Ascending aorta (tissue), 2 donors: ENCODE data around the gene DGCR2. TPM values are rescaled to one million over a fixed set of nuclear protein-coding genes. Genes with fewer than 3 reads are reported as not detected.
"Not testable (repeated sequence)": the region's sequence is repeated elsewhere in the genome, so short reads cannot be mapped to it uniquely, and the experiment has no call there.

Source experiments
- DNase-seq, 2 donors: peaks; one replicate each; pipeline ENCODE4 v3.0.0-alpha.2; 2019; ENCODE audit warnings: low spot score in 2 of 2
- H3K27ac ChIP-seq, 2 donors: fragments of 200-600 bp; sonication (generic); one replicate each; pipeline ENCODE4 v1.5.1; 2016 to 2017; ENCODE audit warnings: mild to moderate bottlenecking in 1 of 2
- H3K27me3 ChIP-seq: fragments of 200-600 bp; sonication (generic); one replicate; pipeline ENCODE4 v1.5.1; 2017
- H3K36me3 ChIP-seq, 2 donors: fragments of 200-600 bp; sonication (generic); one replicate each; pipeline ENCODE4 v1.5.1; 2016
- H3K4me1 ChIP-seq, 2 donors: fragments of 200-600 bp; sonication (generic); one replicate each; pipeline ENCODE4 v1.5.1; 2016 to 2017; ENCODE audit warnings: mild to moderate bottlenecking in 1 of 2
- H3K4me3 ChIP-seq, 2 donors: fragments of 200-600 bp; sonication (generic); one replicate each; pipeline ENCODE4 v1.5.1; 2016 to 2017; ENCODE audit warnings: mild to moderate bottlenecking in 1 of 2
- H3K9me3 ChIP-seq, 2 donors: fragments of 200-600 bp; sonication (generic); one replicate each; pipeline ENCODE4 v1.5.1; 2016
- CTCF ChIP-seq, 3 experiments: fragments of 200-600 bp in 2 of 3; fragments of 450-650 bp in 1 of 3; sonication (generic) in 2 of 3; IDR thresholded peaks; one replicate each; pipeline ENCODE4 v1.5.1; 2016 to 2019; ENCODE audit warnings: antibody characterized with exemption in 3 of 3, mild to moderate bottlenecking in 1 of 3, moderate library complexity in 1 of 3
- intact Hi-C: fragments of 100-400 bp; cut with DNase I; formaldehyde crosslinking; loops from one replicate; pipeline ENCODE4 v1.15.1; 2023
- total RNA-seq: library from RNA; depleted of rRNA; stranded (reverse); fragments of >200 nt; gene quantifications from one replicate; pipeline ENCODE4 v1.1.0, GENCODE V29; 2016

DGCR2 gene
- total RNA-seq, 1 donor from 2014 or later, result 34.7 TPM

- intact Hi-C loops, result no loop called here
- H3K27ac ChIP-seq, result no peak overlapping the region
- H3K36me3 ChIP-seq, result no peaks in the 10 kb centered on the region
- no peaks in the 10 kb centered on the region for H3K9me3 ChIP-seq
- DNase-seq, result no peak
- no peak overlapping the region for H3K4me3 ChIP-seq
- no peaks in the 10 kb centered on the region for H3K27me3 ChIP-seq
- no peaks in the 10 kb centered on the region for H3K4me1 ChIP-seq
- no peak for TF ChIP-seq CTCF (IDR thresholded peaks at IDR 0.05)
Observed at GRCh38 chr22:19004471-19004870, 117.7 kb downstream of the DGCR2 start.

GRCh38 chr22:19003508-19003907 lies 118.7 kb downstream of the DGCR2 start:
- Histone ChIP-seq H3K27me3 (no peaks in the 10 kb centered on the region), H3K4me3 (no peak overlapping the region), H3K27ac (no peak overlapping the region), H3K4me1 (no peaks in the 10 kb centered on the region), H3K9me3 (no peaks in the 10 kb centered on the region), H3K36me3 (no peaks in the 10 kb centered on the region)
- intact Hi-C loops, result no loop called here
- no peak for TF ChIP-seq CTCF (IDR thresholded peaks at IDR 0.05)
- no peak for DNase-seq

- H3K4me1 ChIP-seq, result no peaks in the 10 kb centered on the region
- no peaks in the 10 kb centered on the region for H3K9me3 ChIP-seq
- no peak for TF ChIP-seq CTCF (IDR thresholded peaks at IDR 0.05)
- no peaks in the 10 kb centered on the region for H3K36me3 ChIP-seq
- no peaks in the 10 kb centered on the region for H3K27me3 ChIP-seq
- H3K27ac ChIP-seq, result no peak overlapping the region
- H3K4me3 ChIP-seq, result no peak overlapping the region
- intact Hi-C loops, result no loop called here
- DNase-seq, result no peak
Observed at GRCh38 chr22:19002684-19003038, 119.6 kb downstream of the DGCR2 start.

- Histone ChIP-seq H3K36me3 (no peaks in the 10 kb centered on the region), H3K27ac (no peak overlapping the region), H3K27me3 (no peaks in the 10 kb centered on the region), H3K4me1 (no peaks in the 10 kb centered on the region), H3K9me3 (no peaks in the 10 kb centered on the region), H3K4me3 (no peak overlapping the region)
- DNase-seq, result no peak
- intact Hi-C loops, result no loop called here
- TF ChIP-seq CTCF (IDR thresholded peaks at IDR 0.05), result no peak
Observed at GRCh38 chr22:19001204-19001603, 121.0 kb downstream of the DGCR2 start.

- DNase-seq, intact Hi-C loops, H3K27ac ChIP-seq, H3K9me3 ChIP-seq, H3K36me3 ChIP-seq, H3K4me1 ChIP-seq, H3K27me3 ChIP-seq, H3K4me3 ChIP-seq: not testable (repeated sequence)
Observed at GRCh38 chr22:19000106-19000505, 122.1 kb downstream of the DGCR2 start.

- no peak for DNase-seq
- H3K9me3 ChIP-seq, result no peaks in the 10 kb centered on the region
- H3K4me1 ChIP-seq, result no peaks in the 10 kb centered on the region
- H3K27ac ChIP-seq, result no peak overlapping the region
- H3K27me3 ChIP-seq, result no peaks in the 10 kb centered on the region
- intact Hi-C loops, result no loop called here
- no peak for TF ChIP-seq CTCF (IDR thresholded peaks at IDR 0.05)
- no peaks in the 10 kb centered on the region for H3K36me3 ChIP-seq
- no peak overlapping the region for H3K4me3 ChIP-seq
Observed at GRCh38 chr22:18999416-18999815, 122.8 kb downstream of the DGCR2 start.
